ENCODE data around the gene NAGS. TPM values are rescaled to one million over a fixed set of nuclear protein-coding genes. Genes with fewer than 3 reads are reported as not detected.
A peak's percentile ranks its signal among the peaks of the same experiment; 100 is the strongest.

The NAGS gene
- total and polyA plus RNA-seq, 4 donors: 2.6 to 10.7 (median 5.0) TPM

DNA sequence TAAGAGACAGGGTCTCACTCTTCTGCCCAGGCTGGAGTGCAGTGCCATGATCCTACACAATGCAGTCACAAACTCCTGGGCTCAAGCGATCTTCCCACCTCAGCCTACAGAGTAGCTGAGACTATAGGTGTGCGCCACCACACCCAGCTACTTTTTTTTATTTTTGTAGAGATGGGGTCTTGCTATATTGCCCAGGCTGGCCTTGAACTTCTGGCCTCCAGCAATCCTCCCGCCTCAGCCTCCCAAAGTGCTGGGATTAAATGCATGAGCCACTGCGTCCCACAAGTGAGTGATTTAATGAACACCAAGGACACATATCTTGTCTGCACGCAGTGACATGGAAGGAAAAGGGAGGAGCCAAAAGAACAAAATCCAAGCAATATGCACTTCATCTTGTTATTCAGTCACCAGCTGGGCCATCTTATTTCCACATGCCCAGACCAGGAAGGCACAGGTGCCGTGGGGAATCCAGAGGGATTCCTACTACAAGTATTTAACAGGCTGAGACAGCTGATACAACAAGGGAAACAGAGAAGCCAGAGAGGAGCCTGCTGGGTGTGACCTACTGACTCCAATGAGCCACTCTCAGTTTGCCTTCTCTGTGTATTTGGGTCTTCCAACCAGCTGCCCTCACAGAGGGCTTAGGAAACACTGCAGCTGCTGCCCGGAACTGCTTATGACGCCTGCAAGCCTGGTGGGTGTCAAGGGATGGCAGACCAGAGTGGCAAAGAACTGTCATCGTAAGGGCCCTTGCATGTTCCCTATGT lies 45.1 kb downstream of the NAGS start:
- DNase-seq (no peak), ATAC-seq (ENCODE audit: insufficient read depth, low FRiP score) (no peak)
- TF ChIP-seq, protein P1, sequence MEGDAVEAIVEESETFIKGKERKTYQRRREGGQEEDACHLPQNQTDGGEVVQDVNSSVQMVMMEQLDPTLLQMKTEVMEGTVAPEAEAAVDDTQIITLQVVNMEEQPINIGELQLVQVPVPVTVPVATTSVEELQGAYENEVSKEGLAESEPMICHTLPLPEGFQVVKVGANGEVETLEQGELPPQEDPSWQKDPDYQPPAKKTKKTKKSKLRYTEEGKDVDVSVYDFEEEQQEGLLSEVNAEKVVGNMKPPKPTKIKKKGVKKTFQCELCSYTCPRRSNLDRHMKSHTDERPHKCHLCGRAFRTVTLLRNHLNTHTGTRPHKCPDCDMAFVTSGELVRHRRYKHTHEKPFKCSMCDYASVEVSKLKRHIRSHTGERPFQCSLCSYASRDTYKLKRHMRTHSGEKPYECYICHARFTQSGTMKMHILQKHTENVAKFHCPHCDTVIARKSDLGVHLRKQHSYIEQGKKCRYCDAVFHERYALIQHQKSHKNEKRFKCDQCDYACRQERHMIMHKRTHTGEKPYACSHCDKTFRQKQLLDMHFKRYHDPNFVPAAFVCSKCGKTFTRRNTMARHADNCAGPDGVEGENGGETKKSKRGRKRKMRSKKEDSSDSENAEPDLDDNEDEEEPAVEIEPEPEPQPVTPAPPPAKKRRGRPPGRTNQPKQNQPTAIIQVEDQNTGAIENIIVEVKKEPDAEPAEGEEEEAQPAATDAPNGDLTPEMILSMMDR (IDR thresholded peaks at IDR 0.05; ENCODE audit: control extremely low read depth, extremely low read depth): no peak
- 96 to 97% methylated on average over 9 of the region's 9 CpGs for WGBS, 2 donors
- no peak overlapping the region for H3K9ac ChIP-seq (ENCODE audit: insufficient read depth in 1 of 2, low read length in 2 of 2)
- no peaks in the 10 kb centered on the region for H3K27me3 ChIP-seq (ENCODE audit: control insufficient read depth in 3 of 3, insufficient read depth in 3 of 3, low read length in 2 of 3)
- H3K36me3 ChIP-seq (ENCODE audit: control insufficient read depth in 4 of 4, insufficient read depth in 4 of 4, low read length in 4 of 4): peaks cover 10 to 38% (median 14%) of the 10 kb centered on the region in 4 donors
- H3K27ac ChIP-seq (ENCODE audit: low read depth in 1 of 2, low read length in 1 of 2): no peak overlapping the region
- no peak overlapping the region for H3K4me3 ChIP-seq
- H3K4me1 ChIP-seq (ENCODE audit: control insufficient read depth in 5 of 5, insufficient read depth in 5 of 5, low read length in 5 of 5): peaks cover 2 to 14% (median 12%) of the 10 kb centered on the region in 5 donors
- H3K9me3 ChIP-seq (ENCODE audit: control insufficient read depth in 4 of 4, insufficient read depth in 3 of 4, low read length in 3 of 4): no peaks in the 10 kb centered on the region

DNA sequence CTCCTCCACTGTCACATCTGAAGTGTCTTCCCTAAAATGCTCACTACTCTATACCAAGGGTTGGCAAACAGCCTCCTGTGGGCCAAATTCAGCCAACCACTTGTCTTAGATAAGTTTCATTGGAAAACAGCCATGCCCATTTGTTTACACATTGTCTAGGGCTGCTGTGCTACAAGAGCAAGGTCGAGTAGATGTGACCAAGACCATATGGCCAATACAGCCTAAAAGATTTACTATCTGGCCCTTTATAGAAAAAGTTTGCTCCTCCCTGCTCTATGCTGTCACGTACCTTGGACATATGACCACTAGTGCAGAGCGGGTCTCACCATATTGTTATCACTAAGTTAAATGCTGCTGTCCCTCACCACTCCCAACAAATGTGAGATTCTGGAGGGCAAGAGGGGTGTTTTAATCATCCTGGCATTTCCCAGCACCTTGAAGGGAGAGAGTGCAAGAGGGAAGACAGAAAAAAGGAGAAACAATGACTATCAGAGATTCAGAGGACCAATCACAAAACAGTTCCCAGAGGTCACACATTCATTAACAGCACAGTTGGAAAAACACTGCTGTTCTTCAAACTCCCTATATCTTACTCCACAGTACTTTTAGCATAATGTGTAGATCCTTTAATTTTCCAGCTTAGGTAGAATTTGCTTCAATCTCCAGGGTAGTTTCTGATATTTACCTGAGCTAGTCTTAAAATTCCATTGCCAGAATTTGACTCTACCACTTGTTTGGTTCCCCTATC lies 48.9 kb downstream of the NAGS start:
- Histone ChIP-seq H3K9me3 (ENCODE audit: control insufficient read depth in 4 of 4, insufficient read depth in 3 of 4, low read length in 3 of 4) (no peaks in the 10 kb centered on the region), H3K36me3 (ENCODE audit: control insufficient read depth in 4 of 4, insufficient read depth in 4 of 4, low read length in 4 of 4) (peaks cover 10 to 43% (median 15%) of the 10 kb centered on the region in 4 donors), H3K4me1 (ENCODE audit: control insufficient read depth in 5 of 5, insufficient read depth in 5 of 5, low read length in 5 of 5) (peaks cover 2 to 13% (median 9%) of the 10 kb centered on the region in 5 donors), H3K27ac (ENCODE audit: low read depth in 1 of 2, low read length in 1 of 2) (no peak overlapping the region), H3K27me3 (ENCODE audit: control insufficient read depth in 3 of 3, insufficient read depth in 3 of 3, low read length in 2 of 3) (no peaks in the 10 kb centered on the region), H3K4me3 (no peak overlapping the region), H3K9ac (ENCODE audit: insufficient read depth in 1 of 2, low read length in 2 of 2) (no peak overlapping the region)
- TF ChIP-seq, protein P1 (IDR thresholded peaks at IDR 0.05; ENCODE audit: control extremely low read depth, extremely low read depth): no peak
- ATAC-seq (ENCODE audit: insufficient read depth, low FRiP score) (no peak), DNase-seq (peak in 1 of 3 donors; percentile 24)
- 54 to 66% methylated on average over 3 of the region's 3 CpGs for WGBS, 2 donors

Small RNA genes within 50 kb of the gene (small RNA-seq; reads per million reads assigned to genes)
- gene RF00012 (ENCODE audit: low replicate concordance): not detected

Other genes with a start within 250 kb of the NAGS start
- gene SOST, start 245.8 kb upstream of the NAGS start, total RNA-seq: not detected
- gene SOST, start 245.8 kb upstream of the NAGS start, polyA plus RNA-seq: under 1 TPM; 0.02 to 0.04 TPM
- 10 to 100 TPM; 49.6 to 86.3 TPM for gene DUSP3, start 225.6 kb upstream of the NAGS start, total RNA-seq
- 10 to 100 TPM; 50.5 to 82.6 TPM for gene DUSP3, start 225.6 kb upstream of the NAGS start, polyA plus RNA-seq
- under 1 TPM in 1 of 2 donors, not detected in 1; 0.06 TPM for gene CFAP97D1, start 224.2 kb upstream of the NAGS start, total RNA-seq
- gene CFAP97D1, start 224.2 kb upstream of the NAGS start, polyA plus RNA-seq: under 1 TPM; 0.01 to 0.02 TPM
- 10 to 100 TPM; 32.2 to 38.7 TPM for gene MPP3, start 171.5 kb upstream of the NAGS start, total RNA-seq
- 10 to 100 TPM in 1 of 2 donors, 1 to 10 TPM in 1; 9.9 to 17.0 TPM for gene MPP3, start 171.5 kb upstream of the NAGS start, polyA plus RNA-seq
- gene CD300LG, start 157.4 kb upstream of the NAGS start, total RNA-seq: 1 to 10 TPM; 1.1 to 6.8 TPM
- gene CD300LG, start 157.4 kb upstream of the NAGS start, polyA plus RNA-seq: 1 to 10 TPM; 1.4 to 3.6 TPM
- 1 to 10 TPM; 1.1 to 1.3 TPM for gene MPP2, start 97.1 kb upstream of the NAGS start, total RNA-seq
- under 1 TPM; 0.24 to 0.25 TPM for gene MPP2, start 97.1 kb upstream of the NAGS start, polyA plus RNA-seq
- not detected for gene PPY, start 62.1 kb upstream of the NAGS start, total RNA-seq
- gene PPY, start 62.1 kb upstream of the NAGS start, polyA plus RNA-seq: not detected
- gene PYY, start 50.7 kb upstream of the NAGS start, total RNA-seq: under 1 TPM in 1 of 2 donors, not detected in 1; 0.25 TPM
- gene PYY, start 50.7 kb upstream of the NAGS start, polyA plus RNA-seq: under 1 TPM in 1 of 2 donors, not detected in 1; 0.05 TPM
- gene TMEM101, start 10.3 kb downstream of the NAGS start, total RNA-seq: 10 to 100 TPM; 32.9 to 33.3 TPM
- gene TMEM101, start 10.3 kb downstream of the NAGS start, polyA plus RNA-seq: 10 to 100 TPM; 28.7 to 43.5 TPM
- 10 to 100 TPM; 14.8 to 45.3 TPM for gene LSM12, start 62.0 kb downstream of the NAGS start, total RNA-seq
- gene LSM12, start 62.0 kb downstream of the NAGS start, polyA plus RNA-seq: 10 to 100 TPM; 25.8 to 54.6 TPM
- gene G6PC3, start 66.1 kb downstream of the NAGS start, total RNA-seq: 10 to 100 TPM; 21.2 to 74.6 TPM
- 10 to 100 TPM; 84.8 to 87.4 TPM for gene G6PC3, start 66.1 kb downstream of the NAGS start, polyA plus RNA-seq
- 10 to 100 TPM; 33.8 to 77.4 TPM for gene HDAC5, start 119.0 kb downstream of the NAGS start, total RNA-seq
- gene HDAC5, start 119.0 kb downstream of the NAGS start, polyA plus RNA-seq: 10 to 100 TPM; 29.6 to 39.0 TPM
- 1 to 10 TPM in 1 of 2 donors, under 1 TPM in 1; 0.88 to 1.3 TPM for gene HROB, start 137.3 kb downstream of the NAGS start, total RNA-seq
- under 1 TPM; 0.61 to 0.87 TPM for gene HROB, start 137.3 kb downstream of the NAGS start, polyA plus RNA-seq
- gene ASB16, start 166.1 kb downstream of the NAGS start, total RNA-seq: under 1 TPM in 1 of 2 donors, not detected in 1; 0.11 TPM
- under 1 TPM; 0.10 TPM for gene ASB16, start 166.1 kb downstream of the NAGS start, polyA plus RNA-seq
- 10 to 100 TPM; 32.1 to 36.9 TPM for gene TMUB2, start 182.3 kb downstream of the NAGS start, total RNA-seq
- gene TMUB2, start 182.3 kb downstream of the NAGS start, polyA plus RNA-seq: 10 to 100 TPM; 37.5 to 40.2 TPM
- 10 to 100 TPM; 30.1 to 70.6 TPM for gene ATXN7L3, start 195.3 kb downstream of the NAGS start, total RNA-seq
- 10 to 100 TPM; 50.4 to 50.7 TPM for gene ATXN7L3, start 195.3 kb downstream of the NAGS start, polyA plus RNA-seq
- 10 to 100 TPM; 70.7 to 75.5 TPM for gene UBTF, start 215.1 kb downstream of the NAGS start, total RNA-seq
- 10 to 100 TPM; 31.9 to 33.8 TPM for gene UBTF, start 215.1 kb downstream of the NAGS start, polyA plus RNA-seq

Data from lung (tissue), 13 donors.